Colon (tissue), 2 donors: ENCODE data around the gene HMX1.

ENCODE experiments used
- FAIRE-seq: peaks from 2 replicates; lab custom pipeline; 2012; peaks lifted over from hg19 to GRCh38; lab: Jason Lieb, UNC
- donor health status: control.
- donor health status: control.

HMX1 gene

DNA sequence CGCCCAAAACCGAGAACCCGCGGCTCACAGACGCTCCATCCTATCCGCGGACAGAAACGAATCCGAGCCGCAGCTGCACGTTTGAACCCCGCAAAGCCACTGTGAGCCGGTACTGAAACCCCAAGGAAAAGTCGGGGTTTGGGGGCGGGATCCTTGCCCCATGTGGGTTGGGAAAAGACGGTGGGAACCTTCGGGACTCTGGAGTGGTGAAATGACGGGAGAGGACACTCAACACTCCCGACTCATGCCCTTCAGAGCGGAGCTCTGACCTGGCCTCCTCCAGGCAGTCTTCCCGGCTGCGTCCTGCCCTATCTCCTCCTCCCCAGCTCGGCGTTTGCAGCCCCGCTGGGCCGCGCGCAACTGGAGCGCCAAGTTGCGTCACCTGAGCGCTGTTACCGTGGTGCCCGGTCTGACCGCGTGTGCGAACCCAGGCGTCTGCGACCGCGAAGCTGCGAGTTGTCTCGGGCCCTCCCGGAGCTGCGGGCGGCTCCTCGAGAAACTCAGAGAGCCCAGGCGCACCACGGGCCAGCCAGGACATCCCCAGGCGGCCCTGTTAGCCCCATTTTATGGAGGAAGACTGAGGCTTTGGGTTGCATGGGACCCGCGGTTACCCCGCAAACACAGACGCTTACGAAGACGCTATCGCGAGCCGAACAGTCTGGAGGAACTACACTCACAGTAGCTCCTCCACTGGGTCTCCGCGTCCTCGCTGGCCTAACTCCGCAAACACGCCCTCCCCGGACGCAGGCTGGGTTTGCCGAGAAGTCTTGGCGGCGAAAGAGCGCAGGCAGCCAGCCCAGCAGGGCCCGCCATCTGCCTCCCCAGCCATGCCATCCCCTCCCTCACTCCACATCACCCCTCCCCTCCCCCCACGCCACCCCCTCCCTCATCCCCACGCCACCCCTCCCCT, 20.3 kb upstream of the HMX1 start:
- no peak for FAIRE-seq

DNA sequence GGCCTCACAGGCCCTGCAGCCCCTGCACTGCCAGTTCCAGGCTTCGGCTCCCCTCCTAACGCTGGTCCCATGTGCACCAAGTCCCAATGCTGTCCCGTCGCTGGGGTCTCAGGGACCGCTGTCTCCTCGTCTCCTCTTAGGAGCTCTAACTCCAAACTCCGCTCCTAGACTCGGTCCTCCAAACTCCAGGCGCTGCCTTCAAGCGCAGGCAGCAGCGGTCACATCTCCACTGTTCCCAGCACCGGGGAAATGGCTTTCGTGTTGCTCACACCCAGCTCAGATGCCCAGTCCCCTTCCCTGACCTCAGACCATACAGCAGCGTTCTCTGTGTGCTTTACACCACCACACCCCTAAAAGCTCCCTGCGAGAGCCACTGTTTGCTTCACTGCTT, 19.6 kb upstream of the HMX1 start:
- no peak for FAIRE-seq

DNA sequence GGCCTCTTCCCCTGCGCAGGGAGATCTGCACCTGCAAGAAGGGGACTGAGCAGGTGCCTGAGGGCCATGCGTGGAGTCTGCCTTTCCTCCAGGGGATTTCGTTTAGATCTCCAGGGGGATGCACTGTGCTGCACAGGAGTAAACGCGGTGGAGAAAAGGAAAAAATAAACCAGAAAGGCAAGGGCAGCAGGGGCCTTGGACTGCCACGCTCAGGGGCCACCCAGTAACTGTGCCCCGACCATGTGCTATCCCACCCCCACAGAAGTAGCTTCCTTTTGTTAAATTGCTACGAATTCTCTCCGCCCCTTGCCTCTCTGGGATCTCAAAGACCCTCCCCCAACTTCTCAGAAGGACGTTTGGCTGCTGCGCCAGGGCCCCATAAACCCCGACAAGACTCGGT, 17.2 kb upstream of the HMX1 start:
- FAIRE-seq, result no peak

- FAIRE-seq, result no peak
Measured at GRCh38 chr4:8886612-8887406, 15.2 kb upstream of the HMX1 start.

GRCh38 chr4:8882239-8882638, 10.6 kb upstream of the HMX1 start:
- FAIRE-seq, result no peak

- FAIRE-seq, result no peak
Measured at GRCh38 chr4:8880851-8881250, 9.2 kb upstream of the HMX1 start.

- no peak for FAIRE-seq
Measured at GRCh38 chr4:8879574-8879973, 7.9 kb upstream of the HMX1 start.

GRCh38 chr4:8878421-8878820, 6.8 kb upstream of the HMX1 start:
- no peak for FAIRE-seq

- no peak for FAIRE-seq
Measured at GRCh38 chr4:8877780-8878040, 6.1 kb upstream of the HMX1 start.

DNA sequence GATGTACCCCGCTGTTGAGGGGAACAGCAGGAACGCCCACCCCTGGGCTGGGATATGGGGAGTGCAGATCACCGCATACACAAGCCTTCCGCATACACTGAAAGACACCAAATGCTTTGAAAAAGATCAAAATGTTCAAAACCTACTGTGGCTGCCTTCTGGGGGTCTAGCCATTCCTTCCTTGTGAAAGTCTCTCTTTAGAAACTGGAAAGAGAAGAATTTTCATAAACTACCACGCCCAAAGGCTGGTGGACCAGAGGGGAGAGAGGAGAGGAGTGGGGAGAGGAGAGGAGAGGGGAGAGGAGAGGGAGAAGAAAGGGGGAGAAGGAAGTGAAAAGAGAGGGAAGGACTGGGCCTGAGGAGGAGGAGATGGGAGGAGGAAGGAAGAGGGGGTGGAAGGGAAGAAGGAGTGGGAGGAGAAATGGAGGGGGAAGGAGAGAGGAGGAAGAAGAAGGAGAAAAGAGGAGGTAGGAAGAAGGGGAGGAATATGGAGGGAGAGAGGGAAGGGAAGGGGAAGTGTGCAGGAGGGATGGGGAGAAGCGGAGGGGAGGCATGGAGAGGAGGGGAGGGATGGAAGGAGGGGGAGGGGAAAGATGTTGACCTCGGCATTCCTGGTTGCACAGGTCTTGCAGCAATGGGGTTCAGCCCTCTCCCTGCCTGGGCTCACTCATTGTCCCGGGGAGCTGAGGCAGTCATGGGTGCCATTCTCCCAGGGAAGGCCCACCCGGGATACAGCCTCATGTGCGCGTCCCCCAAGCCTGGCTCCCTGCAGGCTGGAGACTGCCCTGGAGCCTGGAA, 5.5 kb upstream of the HMX1 start:
- no peak for FAIRE-seq

DNA sequence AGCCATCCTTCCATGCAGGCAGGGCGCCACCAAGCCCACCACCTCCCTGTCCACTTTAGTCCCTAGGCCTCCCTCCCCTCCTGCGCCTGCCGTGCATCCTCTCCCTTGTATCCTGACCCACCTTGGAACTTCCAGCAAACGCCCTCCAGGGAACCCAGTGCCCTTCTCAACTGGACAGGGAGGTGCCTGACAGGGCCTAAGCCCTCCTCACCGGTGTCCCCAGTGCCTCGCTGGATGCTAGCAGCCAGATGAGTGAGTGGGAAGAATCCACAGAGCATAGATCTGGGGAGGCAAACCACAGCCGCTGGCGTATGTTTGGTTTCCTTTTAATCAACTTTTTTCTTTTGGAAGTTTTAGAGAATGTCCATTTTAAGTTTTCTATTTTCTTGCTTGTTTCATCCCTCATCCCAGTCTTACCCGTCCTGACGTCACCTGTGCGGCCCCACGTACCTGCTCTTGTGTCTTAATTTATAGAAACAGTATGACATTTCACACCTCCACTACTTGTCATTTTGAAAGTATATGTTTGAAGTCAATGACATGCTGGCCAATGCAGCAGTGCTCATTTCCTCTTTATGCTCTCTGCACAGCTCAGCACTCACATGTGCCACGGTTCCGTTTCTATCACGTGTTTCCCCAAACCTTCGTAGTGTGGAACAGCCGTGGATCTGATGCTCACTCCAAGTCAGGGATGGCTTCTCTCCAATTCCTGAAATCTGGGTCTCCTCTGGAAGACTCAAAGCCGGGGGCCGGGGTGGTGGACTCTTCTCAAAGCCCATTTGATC, 3.4 kb upstream of the HMX1 start:
- FAIRE-seq, result no peak

- FAIRE-seq, result no peak
Measured at GRCh38 chr4:8874003-8874895, 2.6 kb upstream of the HMX1 start.

DNA sequence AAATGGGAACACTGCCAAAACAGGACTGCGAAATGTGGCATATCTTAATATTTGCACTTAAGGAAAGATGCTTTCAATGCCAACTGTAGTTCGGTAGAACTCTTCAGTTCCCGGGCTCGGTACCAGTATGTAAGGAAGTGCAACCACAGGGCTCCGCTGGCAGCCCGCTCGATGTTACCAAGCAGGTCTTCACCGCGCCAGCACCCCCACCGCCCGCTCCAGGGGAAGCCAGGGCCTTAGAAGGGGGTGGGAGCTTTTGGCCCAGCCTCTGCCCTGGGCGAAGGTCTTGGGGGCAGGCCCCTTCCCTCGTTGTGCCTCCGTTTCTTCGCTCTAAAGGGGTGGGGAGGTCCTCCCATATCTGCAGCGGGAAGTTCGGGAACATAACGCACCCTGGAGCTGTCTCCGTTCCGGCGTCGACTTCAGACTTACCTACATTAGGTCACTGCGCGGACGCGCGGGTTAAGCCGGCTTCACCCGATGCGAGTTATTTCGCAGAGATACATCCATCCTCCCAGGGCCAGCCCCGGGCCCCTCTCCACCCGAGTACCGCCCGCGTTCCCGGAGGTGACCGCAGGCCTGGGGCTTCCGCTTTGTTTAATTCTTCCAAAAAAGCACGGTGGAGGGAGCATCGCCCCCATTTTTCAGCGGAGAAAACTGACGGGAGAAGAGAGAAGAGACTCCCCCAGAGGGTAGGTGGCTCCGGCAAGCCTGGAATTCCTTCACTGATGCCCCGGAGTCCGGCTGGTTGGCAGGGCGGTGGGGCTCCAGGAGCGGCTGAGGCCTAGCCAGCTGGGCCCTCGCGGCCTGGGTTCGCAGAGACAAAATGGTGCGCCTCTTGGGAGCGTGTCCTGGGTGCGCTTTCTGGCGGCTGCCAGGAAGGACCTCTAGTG, 1.0 kb upstream of the HMX1 start:
- FAIRE-seq, result no peak

DNA sequence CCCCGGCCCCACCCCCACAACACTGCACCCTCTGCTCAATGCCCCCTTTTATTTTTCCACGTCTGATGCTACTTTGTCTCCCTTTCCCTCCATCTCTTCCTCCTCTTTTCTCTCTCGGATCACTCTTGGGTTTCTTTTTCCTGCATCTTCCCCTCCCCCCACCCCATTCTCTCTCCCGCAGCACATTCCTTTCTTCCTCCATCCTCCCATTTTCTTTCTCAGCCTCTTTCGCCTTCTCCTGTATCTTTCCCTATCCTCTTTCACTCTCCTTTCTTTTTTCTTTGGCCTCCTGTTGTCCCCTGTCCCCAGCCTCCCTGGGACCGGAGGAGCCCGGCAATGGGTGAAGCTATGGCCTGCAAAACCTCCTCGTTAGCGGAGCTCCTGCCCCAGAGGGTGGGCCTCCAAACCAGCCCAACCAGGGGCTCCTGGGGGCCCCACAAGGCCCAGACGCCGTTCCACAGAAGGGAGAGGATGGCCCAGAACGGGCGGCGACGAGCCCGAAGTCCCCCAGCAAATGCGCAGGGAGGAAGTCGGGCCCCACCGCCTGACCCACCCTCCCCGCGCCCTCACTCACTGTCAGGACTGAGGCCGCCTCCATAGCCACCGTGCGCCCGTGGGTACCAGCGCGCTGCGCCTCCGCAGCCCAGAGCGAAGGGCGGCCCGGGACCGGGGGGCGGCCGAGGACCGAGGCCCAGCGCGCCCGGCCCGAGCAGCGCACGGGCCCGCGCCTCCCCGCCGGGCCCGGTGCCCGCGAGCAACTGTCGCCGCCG, 807 bp downstream of the HMX1 start:
- FAIRE-seq, result no peak

- no peak for FAIRE-seq
Measured at GRCh38 chr4:8869898-8870646, 1.6 kb downstream of the HMX1 start.

DNA sequence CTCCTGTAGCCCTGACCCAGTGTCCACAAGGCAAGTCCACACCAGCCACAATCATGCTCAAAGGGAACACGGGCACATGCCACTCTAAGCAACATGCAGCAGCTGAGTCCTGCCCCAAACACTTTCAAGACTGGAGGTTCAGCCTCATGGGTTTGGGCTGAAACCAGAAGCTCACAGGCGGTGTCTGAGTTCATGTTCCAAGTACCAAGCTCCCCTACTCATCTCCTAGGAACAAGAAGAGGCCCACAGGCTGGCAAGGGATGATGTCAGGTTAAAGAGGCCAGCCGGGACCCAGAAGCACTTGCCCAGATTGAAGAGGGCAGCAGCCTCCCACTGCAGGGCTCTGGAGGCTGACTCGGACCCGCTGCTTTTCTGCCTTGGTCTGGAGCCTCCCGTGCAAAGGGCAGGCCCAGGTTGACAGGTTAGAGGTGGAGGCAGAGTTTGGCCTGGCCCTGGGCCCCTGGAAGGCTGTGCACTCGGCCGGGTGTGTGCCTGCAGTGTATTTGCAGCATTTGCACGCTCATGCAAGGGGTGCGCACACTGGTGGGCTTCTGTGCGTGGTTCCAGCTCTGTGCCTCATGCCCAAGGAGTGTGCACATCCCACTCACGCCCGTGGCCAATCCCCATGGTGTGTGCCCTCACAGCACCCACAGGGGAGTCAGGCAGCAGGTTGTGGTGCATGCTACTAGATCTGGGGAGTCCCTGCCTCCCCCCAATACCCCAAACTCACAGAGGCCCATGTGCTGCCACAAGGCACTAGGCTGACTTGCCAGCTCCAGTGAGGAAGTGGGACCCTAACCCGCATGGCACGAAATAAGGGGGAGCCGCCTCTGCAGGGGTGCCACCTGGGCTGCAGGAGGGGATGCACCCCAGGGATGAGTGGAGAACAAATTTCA, 2.4 kb downstream of the HMX1 start:
- no peak for FAIRE-seq

- FAIRE-seq, result no peak
Measured at GRCh38 chr4:8868321-8869001, 3.2 kb downstream of the HMX1 start.
